Measurements from ENCODE around the gene MOB3C. TPM values are rescaled to one million over a fixed set of nuclear protein-coding genes. Genes with fewer than 3 reads are reported as not detected.

The MOB3C gene
- polyA plus RNA-seq, 1 donor (not counting 4 experiments of a cell fraction or from before 2014, with no cell fraction given): 18.4 TPM

DNA sequence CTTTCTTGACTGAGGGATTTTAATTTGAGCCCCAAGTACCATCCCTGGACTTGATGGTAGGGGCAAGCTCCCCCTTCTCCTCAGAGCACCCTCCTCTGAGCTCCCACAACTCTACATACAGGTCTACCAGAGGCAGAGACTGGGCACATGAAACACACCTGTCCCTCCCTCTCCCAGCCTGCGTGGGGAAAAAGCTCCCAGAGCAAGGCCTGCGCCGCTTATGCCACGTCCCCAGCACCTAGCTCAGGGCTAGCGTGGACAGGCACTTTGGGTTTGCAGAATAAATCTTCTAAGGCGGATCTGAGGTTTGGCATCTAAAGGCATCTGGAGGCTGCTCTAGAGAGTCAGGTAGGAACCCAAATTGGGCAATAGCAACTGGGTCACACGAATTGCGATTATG lies 57.6 kb downstream of the MOB3C start:
- H3K27me3 ChIP-seq (ENCODE audit: control insufficient read depth, extremely low read depth, insufficient read depth, low read length): no peaks in the 10 kb centered on the region
- H3K4me1 ChIP-seq (ENCODE audit: control insufficient read depth, extremely low read depth, insufficient read depth, low read length): peaks cover 16% of the 10 kb centered on the region
- no peaks in the 10 kb centered on the region for H4K20me1 ChIP-seq (ENCODE audit: control insufficient read depth, extremely low read depth, insufficient read depth, low read length)
- DNase-seq (ENCODE audit: low read depth, low spot score): no peak
- no peaks in the 10 kb centered on the region for H3K9me3 ChIP-seq (ENCODE audit: control insufficient read depth, low read depth, low read length)
- no peak overlapping the region for H3K9ac ChIP-seq (ENCODE audit: control insufficient read depth, extremely low read depth, insufficient read depth, low read length)
- H3K79me2 ChIP-seq (ENCODE audit: control insufficient read depth, insufficient read depth, low read length): no peaks in the 10 kb centered on the region
- no peaks in the 10 kb centered on the region for H3K9me1 ChIP-seq (ENCODE audit: control insufficient read depth, extremely low read depth, insufficient read depth, low read length)
- H3K4me3 ChIP-seq (ENCODE audit: control insufficient read depth in 2 of 3, extremely low read depth in 1 of 3, insufficient read depth in 2 of 3, low read depth in 1 of 3, low read length in 3 of 3): no peak overlapping the region
- no peak for FAIRE-seq
- no peak for TF ChIP-seq EZH2 (IDR thresholded peaks at IDR 0.05; ENCODE audit: low read length)
- TF ChIP-seq, protein P1, sequence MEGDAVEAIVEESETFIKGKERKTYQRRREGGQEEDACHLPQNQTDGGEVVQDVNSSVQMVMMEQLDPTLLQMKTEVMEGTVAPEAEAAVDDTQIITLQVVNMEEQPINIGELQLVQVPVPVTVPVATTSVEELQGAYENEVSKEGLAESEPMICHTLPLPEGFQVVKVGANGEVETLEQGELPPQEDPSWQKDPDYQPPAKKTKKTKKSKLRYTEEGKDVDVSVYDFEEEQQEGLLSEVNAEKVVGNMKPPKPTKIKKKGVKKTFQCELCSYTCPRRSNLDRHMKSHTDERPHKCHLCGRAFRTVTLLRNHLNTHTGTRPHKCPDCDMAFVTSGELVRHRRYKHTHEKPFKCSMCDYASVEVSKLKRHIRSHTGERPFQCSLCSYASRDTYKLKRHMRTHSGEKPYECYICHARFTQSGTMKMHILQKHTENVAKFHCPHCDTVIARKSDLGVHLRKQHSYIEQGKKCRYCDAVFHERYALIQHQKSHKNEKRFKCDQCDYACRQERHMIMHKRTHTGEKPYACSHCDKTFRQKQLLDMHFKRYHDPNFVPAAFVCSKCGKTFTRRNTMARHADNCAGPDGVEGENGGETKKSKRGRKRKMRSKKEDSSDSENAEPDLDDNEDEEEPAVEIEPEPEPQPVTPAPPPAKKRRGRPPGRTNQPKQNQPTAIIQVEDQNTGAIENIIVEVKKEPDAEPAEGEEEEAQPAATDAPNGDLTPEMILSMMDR (optimal IDR thresholded peaks at IDR 0.05 in 1 of 3, IDR thresholded peaks at IDR 0.05 in 1 of 3, conservative IDR thresholded peaks at IDR 0.05 in 1 of 3; ENCODE audit: extremely low read depth in 1 of 3, insufficient read depth in 2 of 3, low read length in 3 of 3): no peak
- no peak overlapping the region for H3K27ac ChIP-seq (ENCODE audit: control insufficient read depth, insufficient read depth, low read length)
- peaks cover 12 to 37% of the 10 kb centered on the region in 2 experiments for H3K36me3 ChIP-seq (ENCODE audit: control insufficient read depth in 2 of 2, extremely low read depth in 1 of 2, insufficient read depth in 2 of 2, low read length in 2 of 2)
- H3K4me2 ChIP-seq (ENCODE audit: control insufficient read depth, extremely low read depth, insufficient read depth, low read depth, low read length): no peak overlapping the region
- dilution Hi-C loops (cut with MboI; ENCODE audit: extremely low pct_ligation_motif_present, low sequenced_read_pairs): no loop called here
- no peak overlapping the region for H2AFZ ChIP-seq (ENCODE audit: control insufficient read depth, low read length)

DNA sequence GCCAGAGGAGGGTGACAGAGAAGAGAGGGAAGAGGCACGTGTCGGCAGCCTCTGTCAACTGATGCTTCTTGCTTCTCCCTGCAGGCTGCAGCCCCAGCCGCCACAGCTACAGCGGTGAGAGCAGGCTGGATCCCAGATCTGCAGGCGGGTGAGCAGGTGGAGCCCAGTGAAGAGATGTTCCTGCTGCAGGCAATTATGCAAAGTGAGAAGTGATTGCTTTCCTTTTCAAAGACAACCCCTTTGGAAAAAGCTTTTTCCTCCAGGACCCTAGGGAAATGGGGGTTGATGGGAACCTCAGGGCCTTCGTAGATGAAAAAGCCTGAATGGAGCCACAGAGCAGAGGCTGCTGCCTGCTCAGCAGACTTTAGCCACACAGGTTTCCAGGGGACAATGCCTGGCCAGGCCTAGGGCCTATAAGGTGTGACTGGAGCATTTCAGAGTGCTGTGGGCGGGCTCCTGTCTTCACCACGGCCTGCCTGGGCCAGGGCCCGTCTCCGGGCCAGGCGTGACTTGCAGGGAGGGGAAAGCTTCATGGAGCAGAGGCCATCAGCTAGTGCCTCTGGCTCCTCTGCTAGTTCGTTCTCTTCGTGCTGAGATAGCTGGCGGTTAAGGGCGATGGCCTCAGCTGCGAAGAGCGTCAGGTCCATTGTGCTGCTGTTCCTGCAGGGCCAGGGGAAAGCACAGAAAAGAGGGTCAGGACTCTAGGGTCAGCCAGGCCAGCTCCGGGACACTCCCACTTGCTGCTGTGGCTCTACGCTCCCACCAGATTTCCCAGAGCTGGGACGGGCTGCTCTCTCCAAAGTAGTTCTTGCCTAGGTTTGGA lies 58.3 kb downstream of the MOB3C start:
- H3K36me3 ChIP-seq (ENCODE audit: control insufficient read depth in 2 of 2, extremely low read depth in 1 of 2, insufficient read depth in 2 of 2, low read length in 2 of 2): peaks cover 12 to 36% of the 10 kb centered on the region in 2 experiments
- H3K4me3 ChIP-seq (ENCODE audit: control insufficient read depth in 2 of 3, extremely low read depth in 1 of 3, insufficient read depth in 2 of 3, low read depth in 1 of 3, low read length in 3 of 3): no peak overlapping the region
- no peaks in the 10 kb centered on the region for H3K79me2 ChIP-seq (ENCODE audit: control insufficient read depth, insufficient read depth, low read length)
- no peak overlapping the region for H2AFZ ChIP-seq (ENCODE audit: control insufficient read depth, low read length)
- H4K20me1 ChIP-seq (ENCODE audit: control insufficient read depth, extremely low read depth, insufficient read depth, low read length): no peaks in the 10 kb centered on the region
- H3K9ac ChIP-seq (ENCODE audit: control insufficient read depth, extremely low read depth, insufficient read depth, low read length): no peak overlapping the region
- DNase-seq (ENCODE audit: low read depth, low spot score) (no peak), FAIRE-seq (no peak)
- dilution Hi-C loops (cut with MboI; ENCODE audit: extremely low pct_ligation_motif_present, low sequenced_read_pairs): no loop called here
- no peak overlapping the region for H3K4me2 ChIP-seq (ENCODE audit: control insufficient read depth, extremely low read depth, insufficient read depth, low read depth, low read length)
- H3K9me1 ChIP-seq (ENCODE audit: control insufficient read depth, extremely low read depth, insufficient read depth, low read length): no peaks in the 10 kb centered on the region
- no peaks in the 10 kb centered on the region for H3K9me3 ChIP-seq (ENCODE audit: control insufficient read depth, low read depth, low read length)
- H3K27ac ChIP-seq (ENCODE audit: control insufficient read depth, insufficient read depth, low read length): no peak overlapping the region
- H3K27me3 ChIP-seq (ENCODE audit: control insufficient read depth, extremely low read depth, insufficient read depth, low read length): no peaks in the 10 kb centered on the region
- H3K4me1 ChIP-seq (ENCODE audit: control insufficient read depth, extremely low read depth, insufficient read depth, low read length): peaks cover 16% of the 10 kb centered on the region
- TF ChIP-seq EZH2 (IDR thresholded peaks at IDR 0.05; ENCODE audit: low read length): no peak
- TF ChIP-seq, protein P1 (optimal IDR thresholded peaks at IDR 0.05 in 1 of 3, IDR thresholded peaks at IDR 0.05 in 1 of 3, conservative IDR thresholded peaks at IDR 0.05 in 1 of 3; ENCODE audit: extremely low read depth in 1 of 3, insufficient read depth in 2 of 3, low read length in 3 of 3): no peak

Other genes starting within 250 kb of the MOB3C start
- 5.3 to 8.5 TPM (median 5.4 TPM) in 3 replicates for gene FAAH, start 222.5 kb downstream of the MOB3C start, polyA plus RNA-seq
- gene DMBX1, start 127.0 kb downstream of the MOB3C start, polyA plus RNA-seq: not detected in 3 replicates
- not detected in 3 replicates for gene KNCN, start 65.2 kb downstream of the MOB3C start, polyA plus RNA-seq
- 45.1 to 59.9 TPM (median 55.7 TPM) in 3 replicates for gene MKNK1, start 12.5 kb downstream of the MOB3C start, polyA plus RNA-seq
- gene ATPAF1, start 51.6 kb upstream of the MOB3C start, polyA plus RNA-seq: 41.4 to 55.6 TPM (median 53.6 TPM) in 3 replicates
- gene TEX38, start 55.0 kb upstream of the MOB3C start, polyA plus RNA-seq: not detected in 3 replicates
- 47.8 to 61.8 TPM (median 59.9 TPM) in 3 replicates for gene EFCAB14, start 102.3 kb upstream of the MOB3C start, polyA plus RNA-seq
- gene CYP4B1, start 182.2 kb upstream of the MOB3C start, polyA plus RNA-seq: 0.49 to 3.9 TPM (median 2.1 TPM) in 3 replicates